H9 (cell line): ENCODE measurements around the gene EFCAB6. TPM values are rescaled to one million over a fixed set of nuclear protein-coding genes. Genes with fewer than 3 reads are reported as not detected.

ENCODE experiments used
- DNase-seq: peaks from one replicate; pipeline ENCODE4 v3.0.0-alpha.2; 2017
- H2AFZ ChIP-seq: one replicate; pipeline ENCODE4 v1.6.1; 2013; ENCODE audit warnings: mild to moderate bottlenecking, low read length, control low read depth, moderate library complexity
- H2AK5ac ChIP-seq: 2 replicates; pipeline ENCODE4 v1.6.1; 2013; ENCODE audit warnings: low read length, control low read depth, mixed read lengths; ENCODE audit not compliant: insufficient read length
- H2BK120ac ChIP-seq: one replicate; pipeline ENCODE4 v1.6.1; 2013; ENCODE audit warnings: low read depth, mild to moderate bottlenecking, low read length, control low read depth, inconsistent platforms; ENCODE audit not compliant: poor library complexity, severe bottlenecking
- H2BK12ac ChIP-seq: 2 replicates; pipeline ENCODE4 v1.6.1; 2013; ENCODE audit warnings: low read length, control low read depth, mixed read lengths, low read depth; ENCODE audit not compliant: insufficient read length
- H2BK15ac ChIP-seq: 2 replicates; pipeline ENCODE4 v1.6.1; 2013; ENCODE audit warnings: low read depth, low read length, control low read depth
- H2BK20ac ChIP-seq: one replicate; pipeline ENCODE4 v1.6.1; 2013; ENCODE audit warnings: low read depth, mild to moderate bottlenecking, low read length, control low read depth, inconsistent platforms; ENCODE audit not compliant: poor library complexity, severe bottlenecking
- H2BK5ac ChIP-seq: 2 replicates; pipeline ENCODE4 v1.6.1; 2013; ENCODE audit warnings: low read length, control low read depth, mixed read lengths; ENCODE audit not compliant: insufficient read length
- H3K14ac ChIP-seq: 2 replicates; pipeline ENCODE4 v1.6.1; 2013; ENCODE audit warnings: low read length, control low read depth; ENCODE audit not compliant: insufficient read depth
- H3K18ac ChIP-seq: 2 replicates; pipeline ENCODE4 v1.6.1; 2013; ENCODE audit warnings: low read depth, mild to moderate bottlenecking, mixed read lengths, low read length, control low read depth; ENCODE audit not compliant: insufficient read length
- H3K23ac ChIP-seq: 2 replicates; pipeline ENCODE4 v1.6.1; 2013; ENCODE audit warnings: low read length, control low read depth, mixed read lengths, low read depth; ENCODE audit not compliant: insufficient read length
- H3K23me2 ChIP-seq: 2 replicates; pipeline ENCODE4 v1.6.1; 2013; ENCODE audit warnings: low read depth, mild to moderate bottlenecking, mixed read lengths, low read length, control low read depth; ENCODE audit not compliant: insufficient read length, poor library complexity, severe bottlenecking
- H3K27ac ChIP-seq: 2 replicates; pipeline ENCODE4 v1.5.1; 2013; ENCODE audit warnings: low read length, control low read depth, mixed read lengths, low read depth; ENCODE audit not compliant: insufficient read length
- H3K27me3 ChIP-seq: 2 replicates; pipeline ENCODE4 v1.6.1; 2013; ENCODE audit warnings: low read length, control low read depth, inconsistent platforms; ENCODE audit not compliant: insufficient read depth
- H3K4ac ChIP-seq: 2 replicates; pipeline ENCODE4 v1.6.1; 2013; ENCODE audit warnings: low read depth, mild to moderate bottlenecking, control low read depth, inconsistent platforms, low read length, moderate library complexity
- H3K4me1 ChIP-seq: 2 replicates; pipeline ENCODE4 v1.6.1; 2013; ENCODE audit warnings: low read length, control low read depth, inconsistent platforms; ENCODE audit not compliant: insufficient read depth
- H3K4me2 ChIP-seq: 2 replicates; pipeline ENCODE4 v1.6.1; 2013; ENCODE audit warnings: low read length, control low read depth, mixed read lengths; ENCODE audit not compliant: insufficient read length, insufficient read depth
- H3K56ac ChIP-seq: 2 replicates; pipeline ENCODE4 v1.6.1; 2013; ENCODE audit warnings: low read depth, mild to moderate bottlenecking, mixed read lengths, low read length, control low read depth; ENCODE audit not compliant: insufficient read length
- H3K79me1 ChIP-seq: 2 replicates; pipeline ENCODE4 v1.6.1; 2013; ENCODE audit warnings: low read depth, mild to moderate bottlenecking, moderate library complexity, low read length, control low read depth, inconsistent platforms; ENCODE audit not compliant: insufficient read depth, poor library complexity, severe bottlenecking
- H3K79me2 ChIP-seq: 2 replicates; pipeline ENCODE4 v1.6.1; 2013; ENCODE audit warnings: low read length, control low read depth, inconsistent platforms; ENCODE audit not compliant: insufficient read depth
- H3K9ac ChIP-seq: 2 replicates; pipeline ENCODE4 v1.6.1; 2013; ENCODE audit warnings: low read length, control low read depth, mixed read lengths; ENCODE audit not compliant: insufficient read length; ENCODE audit errors: extremely low read depth
- H3K9me3 ChIP-seq: one replicate; pipeline ENCODE4 v1.6.1; 2013; ENCODE audit warnings: low read depth, low read length, inconsistent platforms; ENCODE audit not compliant: control insufficient read depth
- H3T11ph ChIP-seq: one replicate; pipeline ENCODE4 v1.6.1; 2013; ENCODE audit warnings: mild to moderate bottlenecking, low read length, control low read depth, inconsistent platforms
- H4K20me1 ChIP-seq: one replicate; pipeline ENCODE4 v1.6.1; 2013; ENCODE audit not compliant: control insufficient read depth, insufficient read length, insufficient read depth
- H4K5ac ChIP-seq: 2 replicates; pipeline ENCODE4 v1.6.1; 2013; ENCODE audit warnings: low read depth, mild to moderate bottlenecking, mixed read lengths, low read length, control low read depth; ENCODE audit not compliant: insufficient read length
- H4K8ac ChIP-seq: replicated peaks from 2 replicates; pipeline ENCODE4 v1.6.1; 2013; ENCODE audit warnings: low read length, control low read depth, mixed read lengths, low read depth; ENCODE audit not compliant: insufficient read length
- H4K91ac ChIP-seq: 2 replicates; pipeline ENCODE4 v1.6.1; 2013; ENCODE audit warnings: low read depth, mild to moderate bottlenecking, moderate library complexity, mixed read lengths, low read length, control low read depth; ENCODE audit not compliant: insufficient read length
- H3K27ac Mint-ChIP-seq, 3 experiments: 2 replicates in 2 of 3; 3 replicates in 1 of 3; pipeline ENCODE4 v1.8.0; 2020 to 2021; ENCODE audit warnings: mixed read lengths in 3 of 3, mild to moderate bottlenecking in 1 of 3, moderate library complexity in 1 of 3
- H3K27me3 Mint-ChIP-seq: 2 replicates; pipeline ENCODE4 v1.8.0; 2021; ENCODE audit warnings: low read depth, mild to moderate bottlenecking, moderate library complexity, mixed read lengths
- H3K36me3 Mint-ChIP-seq, 3 experiments: 2 replicates in 2 of 3; 3 replicates in 1 of 3; pipeline ENCODE4 v1.8.0; 2020 to 2021; ENCODE audit warnings: low read depth in 3 of 3, mixed read lengths in 3 of 3; ENCODE audit not compliant: insufficient read depth in 1 of 3
- H3K4me1 Mint-ChIP-seq, 2 experiments: 2 replicates each; pipeline ENCODE4 v1.8.0; 2020; ENCODE audit warnings: mixed read lengths in 2 of 2
- H3K4me3 Mint-ChIP-seq, 2 experiments: 2 replicates in 1 of 2; 3 replicates in 1 of 2; pipeline ENCODE4 v1.8.0; 2020 to 2021; ENCODE audit warnings: mild to moderate bottlenecking in 2 of 2, mixed read lengths in 2 of 2, moderate library complexity in 1 of 2
- H3K9me3 Mint-ChIP-seq, 2 experiments: 2 replicates in 1 of 2; 3 replicates in 1 of 2; pipeline ENCODE4 v1.8.0; 2020; ENCODE audit warnings: mild to moderate bottlenecking in 2 of 2, mixed read lengths in 2 of 2, moderate library complexity in 1 of 2
- CTCF ChIP-seq: fragments of 200-600 bp; sonication (generic); conservative IDR thresholded peaks from 3 replicates; pipeline ENCODE4 v1.8.0; 2021; ENCODE audit warnings: antibody characterized with exemption, mild to moderate bottlenecking
- WGBS: extraction: QIAGEN DNeasy Blood & Tissue Kit; methylation state at CpG from one replicate; pipeline ENCODE4 v1.1.7; 2013; ENCODE audit warnings: missing lambda C conversion rate, low lambda C conversion rate, mixed read lengths; ENCODE audit not compliant: insufficient read length; ENCODE audit errors: extremely low coverage; 5-methylcytosine and 5-hydroxymethylcytosine counted together
- total RNA-seq: library from RNA; stranded (reverse); gene quantifications from 2 replicates; pipeline ENCODE4 v1.2.1, GENCODE V29; 2021

EFCAB6 gene
- total RNA-seq, 1 experiment from 2014 or later, result 0.31 TPM

- H2AK5ac ChIP-seq, result no peak overlapping the region
- no peak overlapping the region for H2BK5ac ChIP-seq
- H4K5ac ChIP-seq, result no peak overlapping the region
- H2BK20ac ChIP-seq, result no peak overlapping the region
- Mint-ChIP-seq H3K27ac (no peak overlapping the region), H3K4me3 (no peak overlapping the region), H3K4me1 (peaks cover 22 to 30% of the 10 kb centered on the region in 2 experiments), H3K36me3 (no peaks in the 10 kb centered on the region), H3K9me3 (no peaks in the 10 kb centered on the region), H3K27me3 (peaks cover 21% of the 10 kb centered on the region)
- no peak overlapping the region for H4K91ac ChIP-seq
- no peaks in the 10 kb centered on the region for H3K79me1 ChIP-seq
- H2AFZ ChIP-seq, result no peak overlapping the region
- H3K18ac ChIP-seq, result no peak overlapping the region
- H4K8ac ChIP-seq, result no peak overlapping the region
- no peak overlapping the region for H3K23ac ChIP-seq
- WGBS, result no CpG with 5 or more reads among the region's 3 CpGs
- H3K79me2 ChIP-seq, result no peaks in the 10 kb centered on the region
- no peak overlapping the region for H3K14ac ChIP-seq
- peaks cover 9% of the 10 kb centered on the region for H3K4me1 ChIP-seq
- no peak for DNase-seq
- TF ChIP-seq CTCF, result no peak
- H3K27me3 ChIP-seq, result no peaks in the 10 kb centered on the region
- no peak overlapping the region for H2BK12ac ChIP-seq
- H4K20me1 ChIP-seq, result no peaks in the 10 kb centered on the region
- no peaks in the 10 kb centered on the region for H3K23me2 ChIP-seq
- no peak overlapping the region for H3K4ac ChIP-seq
- no peak overlapping the region for H3K56ac ChIP-seq
- no peak overlapping the region for H3T11ph ChIP-seq
- H3K4me2 ChIP-seq, result no peak overlapping the region
- H3K27ac ChIP-seq, result no peak overlapping the region
- H2BK15ac ChIP-seq, result no peak overlapping the region
- H3K9ac ChIP-seq, result no peak overlapping the region
- H3K9me3 ChIP-seq, result no peaks in the 10 kb centered on the region
- H2BK120ac ChIP-seq, result no peak overlapping the region
Observed at GRCh38 chr22:43750751-43751150, 61.4 kb downstream of the EFCAB6 start.
